ENCODE data around the gene DMAC2.

Gene DMAC2

DNA sequence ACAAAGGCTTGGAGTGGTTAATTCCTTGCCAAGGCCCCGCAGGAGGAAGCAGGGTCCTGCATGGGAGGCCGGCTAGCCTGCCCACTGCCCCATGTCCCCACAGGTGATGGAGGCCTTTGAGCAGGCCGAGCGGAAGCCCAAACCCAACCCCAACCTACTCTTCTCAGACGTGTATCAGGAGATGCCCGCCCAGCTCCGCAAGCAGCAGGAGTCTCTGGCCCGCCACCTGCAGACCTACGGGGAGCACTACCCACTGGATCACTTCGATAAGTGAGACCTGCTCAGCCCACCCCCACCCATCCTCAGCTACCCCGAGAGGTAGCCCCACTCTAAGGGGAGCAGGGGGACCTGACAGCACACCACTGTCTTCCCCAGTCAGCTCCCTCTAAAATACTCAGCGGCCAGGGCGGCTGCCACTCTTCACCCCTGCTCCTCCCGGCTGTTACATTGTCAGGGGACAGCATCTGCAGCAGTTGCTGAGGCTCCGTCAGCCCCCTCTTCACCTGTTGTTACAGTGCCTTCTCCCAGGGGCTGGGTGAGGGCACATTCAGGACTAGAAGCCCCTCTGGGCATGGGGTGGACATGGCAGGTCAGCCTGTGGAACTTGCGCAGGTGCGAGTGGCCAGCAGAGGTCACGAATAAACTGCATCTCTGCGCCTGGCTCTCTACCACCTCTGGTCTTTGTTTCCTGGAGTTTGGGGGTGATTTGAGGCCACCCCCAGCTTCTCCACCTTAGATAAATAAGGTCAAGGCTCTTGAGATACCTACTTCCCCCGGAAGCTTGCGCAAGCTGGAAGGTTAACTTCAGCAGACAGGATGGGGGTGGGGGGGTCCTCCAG, 15.2 kb downstream of the DMAC2 start:
- peak; percentile 44 for ATAC-seq (replicated peaks)
- Mint-ChIP-seq H3K4me1 (ENCODE audit: low read depth in 2 of 2) (peaks cover 17 to 37% of the 10 kb centered on the region in 2 donors), H3K36me3 (ENCODE audit: insufficient read depth) (peaks cover 44% of the 10 kb centered on the region), H3K9me3 (no peaks in the 10 kb centered on the region), H3K27me3 (no peaks in the 10 kb centered on the region), H3K27ac (peak overlapping the region in 1 of 2 donors; percentile 94), H3K4me3 (peak overlapping the region in 1 of 2 donors; percentile 79)
- DNase-seq = peak in 1 of 3 experiments; percentile 16

DNA sequence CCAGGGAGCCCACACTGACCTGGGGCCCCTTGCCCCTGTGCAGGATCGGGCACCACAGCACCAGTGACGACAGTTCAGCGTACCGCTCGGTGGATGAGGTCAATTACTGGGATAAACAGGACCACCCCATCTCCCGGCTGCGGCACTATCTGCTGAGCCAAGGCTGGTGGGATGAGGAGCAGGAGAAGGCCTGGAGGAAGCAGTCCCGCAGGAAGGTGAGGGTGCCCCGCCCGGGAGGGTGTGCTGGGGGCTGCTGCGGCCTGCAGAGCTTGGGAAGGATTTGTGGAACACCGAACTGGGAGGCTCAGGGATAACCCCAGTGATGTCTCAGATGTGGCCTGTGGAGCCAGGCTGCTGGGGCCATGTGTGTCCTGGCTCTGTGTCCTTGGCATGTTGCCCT, 16.8 kb downstream of the DMAC2 start:
- Mint-ChIP-seq H3K27ac (peak overlapping the region in 1 of 2 donors; percentile 55), H3K4me3 (no peak overlapping the region), H3K9me3 (no peaks in the 10 kb centered on the region), H3K4me1 (ENCODE audit: low read depth in 2 of 2) (peaks cover 9 to 30% of the 10 kb centered on the region in 2 donors), H3K36me3 (ENCODE audit: insufficient read depth) (peaks cover 59% of the 10 kb centered on the region), H3K27me3 (no peaks in the 10 kb centered on the region)
- DNase-seq = no peak
- ATAC-seq (replicated peaks) = no peak

DNA sequence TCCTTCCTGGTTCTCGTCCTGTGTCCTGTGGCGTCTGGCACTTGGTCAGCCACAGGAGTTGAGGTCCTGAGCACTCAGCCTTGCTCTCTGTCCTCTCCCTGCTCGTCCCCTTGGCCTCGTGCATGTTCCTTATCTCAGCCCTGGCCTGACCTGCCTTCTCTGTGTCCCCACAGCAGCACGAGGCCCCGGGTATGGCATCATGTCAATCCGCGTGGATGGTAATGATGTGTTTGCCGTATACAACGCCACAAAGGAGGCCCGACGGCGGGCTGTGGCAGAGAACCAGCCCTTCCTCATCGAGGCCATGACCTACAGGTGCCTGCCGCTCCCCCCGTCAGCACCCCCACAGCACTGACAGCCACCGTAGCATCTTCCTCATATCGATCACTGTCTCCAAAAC, 17.3 kb downstream of the DMAC2 start:
- peaks cover 5 to 27% of the 10 kb centered on the region in 2 donors for H3K4me1 Mint-ChIP-seq (ENCODE audit: low read depth in 2 of 2)
- no peak for DNase-seq
- peaks cover 57% of the 10 kb centered on the region for H3K36me3 Mint-ChIP-seq (ENCODE audit: insufficient read depth)

DNA sequence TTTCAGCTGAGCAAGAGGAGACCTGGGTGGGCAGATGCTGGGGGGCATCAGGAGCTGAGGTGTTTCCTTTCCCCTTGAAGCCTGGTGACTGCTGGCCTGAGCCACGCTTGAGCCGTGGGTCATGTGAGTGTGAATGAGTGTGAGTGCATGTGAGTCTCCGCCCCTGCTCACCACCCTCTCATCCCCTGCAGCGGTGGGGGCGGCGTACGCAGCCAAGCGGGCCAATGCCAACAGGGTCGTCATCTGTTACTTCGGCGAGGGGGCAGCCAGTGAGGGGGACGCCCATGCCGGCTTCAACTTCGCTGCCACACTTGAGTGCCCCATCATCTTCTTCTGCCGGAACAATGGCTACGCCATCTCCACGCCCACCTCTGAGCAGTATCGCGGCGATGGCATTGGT, 17.7 kb downstream of the DMAC2 start:
- ATAC-seq (replicated peaks) (no peak), DNase-seq (no peak)
- no peaks in the 10 kb centered on the region for H3K27me3 Mint-ChIP-seq
- H3K36me3 Mint-ChIP-seq (ENCODE audit: insufficient read depth) = peaks cover 57% of the 10 kb centered on the region
- H3K9me3 Mint-ChIP-seq = no peaks in the 10 kb centered on the region
- H3K27ac Mint-ChIP-seq = peak overlapping the region in 1 of 2 donors; percentile 55
- H3K4me1 Mint-ChIP-seq (ENCODE audit: low read depth in 2 of 2) = peaks cover 2 to 25% of the 10 kb centered on the region in 2 donors
- H3K4me3 Mint-ChIP-seq = no peak overlapping the region

More for the DNA sequence above, 17.3 kb downstream of the DMAC2 start:
- Mint-ChIP-seq H3K27me3 (no peaks in the 10 kb centered on the region), H3K4me3 (no peak overlapping the region), H3K9me3 (no peaks in the 10 kb centered on the region), H3K27ac (peak overlapping the region in 1 of 2 donors; percentile 55)
- no peak for ATAC-seq (replicated peaks)

DNA sequence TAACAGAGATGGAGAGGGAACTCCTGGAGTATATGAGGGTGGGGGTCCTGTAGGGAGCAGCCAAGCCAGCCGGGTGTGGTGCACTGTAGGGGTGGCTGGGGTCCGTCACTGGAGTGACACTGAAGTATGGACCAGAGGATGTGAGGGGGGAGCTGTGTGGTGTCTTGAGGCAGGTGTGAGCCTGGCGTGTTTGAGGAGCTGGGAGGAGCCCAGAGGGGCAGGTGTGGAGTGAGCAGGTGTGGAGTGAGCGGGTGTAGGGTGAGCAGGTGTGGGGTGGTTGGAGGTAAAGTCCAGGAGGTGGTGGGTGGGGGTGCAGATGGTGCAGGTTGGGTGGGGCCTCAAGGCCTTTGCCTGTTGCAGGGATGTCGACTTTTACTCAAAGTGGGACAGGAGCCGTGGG, 18.4 kb downstream of the DMAC2 start:
- no peaks in the 10 kb centered on the region for H3K9me3 Mint-ChIP-seq
- H3K4me1 Mint-ChIP-seq (ENCODE audit: low read depth in 2 of 2) = peaks cover 0 to 18% of the 10 kb centered on the region in 2 donors
- DNase-seq (no peak), ATAC-seq (replicated peaks) (no peak)
- H3K27me3 Mint-ChIP-seq = no peaks in the 10 kb centered on the region
- H3K27ac Mint-ChIP-seq = peak overlapping the region in 1 of 2 donors; percentile 85
- H3K4me3 Mint-ChIP-seq = peak overlapping the region in 1 of 2 donors; percentile 5
- H3K36me3 Mint-ChIP-seq (ENCODE audit: insufficient read depth) = peaks cover 53% of the 10 kb centered on the region

DNA sequence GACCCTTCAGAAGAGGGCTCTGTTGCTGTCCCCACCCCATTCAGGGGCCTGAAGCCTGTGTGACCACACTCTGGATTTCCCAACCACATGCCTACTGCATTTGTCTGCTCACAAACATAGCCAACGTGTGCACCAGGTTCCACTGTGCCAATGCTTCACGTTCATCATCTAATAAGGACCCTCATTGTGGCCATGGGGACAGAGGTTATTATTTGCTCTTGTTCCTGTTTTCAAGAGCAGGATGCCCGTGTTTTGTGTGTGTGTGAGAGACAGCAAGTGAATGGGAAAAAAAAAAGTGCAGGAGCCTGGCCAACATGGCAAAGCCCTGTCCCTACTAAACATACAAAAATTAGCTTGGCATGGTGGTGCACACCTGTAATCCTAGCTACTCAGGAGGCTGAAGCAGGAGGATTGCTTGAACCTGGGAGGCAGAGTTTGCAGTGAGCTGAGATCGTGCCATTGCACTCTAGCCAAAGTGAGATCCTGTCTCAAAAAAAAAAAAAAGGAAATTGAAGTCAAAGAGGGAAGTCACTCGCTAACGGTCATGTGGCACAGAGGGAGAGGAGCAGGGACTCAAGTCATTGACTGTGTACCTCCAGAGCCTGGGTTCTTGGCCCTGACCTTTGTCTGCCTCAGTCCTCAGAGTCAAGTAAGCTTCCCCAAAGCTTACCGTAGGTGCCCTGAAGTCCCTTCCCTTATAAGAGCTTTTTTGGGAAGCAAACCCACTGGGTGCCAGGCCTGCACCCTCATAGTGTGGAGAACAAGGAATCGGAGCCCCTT, 19.4 kb downstream of the DMAC2 start:
- ATAC-seq (replicated peaks) (no peak), DNase-seq (no peak)
- H3K27ac Mint-ChIP-seq = peak overlapping the region in 1 of 2 donors; percentile 85
- no peaks in the 10 kb centered on the region for H3K9me3 Mint-ChIP-seq
- H3K4me3 Mint-ChIP-seq = no peak overlapping the region
- peaks cover 0 to 11% of the 10 kb centered on the region in 2 donors for H3K4me1 Mint-ChIP-seq (ENCODE audit: low read depth in 2 of 2)
- H3K36me3 Mint-ChIP-seq (ENCODE audit: insufficient read depth) = peaks cover 54% of the 10 kb centered on the region
- H3K27me3 Mint-ChIP-seq = no peaks in the 10 kb centered on the region

DNA sequence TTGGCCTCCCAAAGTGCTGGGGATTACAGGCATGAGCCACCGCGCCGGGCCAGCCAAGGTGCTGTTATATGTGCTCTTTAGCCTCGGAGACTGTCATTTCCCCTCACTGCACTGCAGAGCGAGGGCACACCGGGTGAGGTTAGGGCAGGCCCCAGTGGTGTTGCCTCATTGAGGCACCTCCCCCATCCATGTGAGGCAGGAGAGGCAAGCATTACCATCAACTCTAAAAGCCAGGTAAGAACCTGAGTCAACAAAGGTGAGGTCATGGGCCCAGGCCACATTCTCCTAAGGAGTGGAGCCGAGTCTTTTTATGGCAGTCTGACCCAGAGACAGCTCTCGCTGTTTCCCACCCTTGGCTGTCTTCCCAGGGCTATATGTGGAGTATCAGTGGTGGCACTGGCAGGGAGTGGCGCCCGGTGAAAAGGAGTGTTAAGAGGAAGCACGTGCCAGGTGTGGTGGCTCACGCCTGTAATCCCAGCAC, 23.5 kb downstream of the DMAC2 start:
- ATAC-seq (replicated peaks) = no peak
- no peak overlapping the region for H3K4me3 Mint-ChIP-seq
- no peak for DNase-seq
- peaks cover 46% of the 10 kb centered on the region for H3K36me3 Mint-ChIP-seq (ENCODE audit: insufficient read depth)
- H3K27me3 Mint-ChIP-seq = no peaks in the 10 kb centered on the region
- peaks cover 4 to 8% of the 10 kb centered on the region in 2 donors for H3K4me1 Mint-ChIP-seq (ENCODE audit: low read depth in 2 of 2)
- peak overlapping the region; percentile 29 to 56 for H3K27ac Mint-ChIP-seq
- H3K9me3 Mint-ChIP-seq = no peaks in the 10 kb centered on the region

DNA sequence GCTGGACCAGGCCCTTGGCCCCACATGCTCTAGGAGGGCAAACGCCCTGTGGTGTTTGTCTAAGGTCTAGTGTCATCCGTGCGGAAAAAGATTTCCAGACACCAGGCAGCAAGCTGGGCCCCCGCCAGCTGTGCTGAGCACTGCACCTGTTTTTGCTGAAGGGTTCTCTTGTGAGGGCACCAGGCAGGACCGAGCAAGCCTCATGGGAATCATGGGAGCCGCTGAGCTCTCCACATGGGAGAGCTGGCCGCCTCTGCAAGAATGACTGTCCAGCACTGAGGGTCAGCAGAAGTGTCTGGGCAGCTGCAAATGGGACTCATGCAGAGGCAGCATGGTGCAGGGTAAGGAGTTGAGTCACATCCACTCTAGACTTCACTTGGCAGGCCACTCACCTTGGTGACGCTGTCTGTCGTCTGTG, 24.5 kb downstream of the DMAC2 start:
- H3K4me1 Mint-ChIP-seq (ENCODE audit: low read depth in 2 of 2) = peaks cover under 1 to 9% of the 10 kb centered on the region in 2 donors
- no peak overlapping the region for H3K4me3 Mint-ChIP-seq
- no peak overlapping the region for H3K27ac Mint-ChIP-seq
- H3K36me3 Mint-ChIP-seq (ENCODE audit: insufficient read depth) = peaks cover 50% of the 10 kb centered on the region
- ATAC-seq (replicated peaks) (no peak), DNase-seq (no peak)
- H3K9me3 Mint-ChIP-seq = no peaks in the 10 kb centered on the region
- H3K27me3 Mint-ChIP-seq = no peaks in the 10 kb centered on the region

DNA sequence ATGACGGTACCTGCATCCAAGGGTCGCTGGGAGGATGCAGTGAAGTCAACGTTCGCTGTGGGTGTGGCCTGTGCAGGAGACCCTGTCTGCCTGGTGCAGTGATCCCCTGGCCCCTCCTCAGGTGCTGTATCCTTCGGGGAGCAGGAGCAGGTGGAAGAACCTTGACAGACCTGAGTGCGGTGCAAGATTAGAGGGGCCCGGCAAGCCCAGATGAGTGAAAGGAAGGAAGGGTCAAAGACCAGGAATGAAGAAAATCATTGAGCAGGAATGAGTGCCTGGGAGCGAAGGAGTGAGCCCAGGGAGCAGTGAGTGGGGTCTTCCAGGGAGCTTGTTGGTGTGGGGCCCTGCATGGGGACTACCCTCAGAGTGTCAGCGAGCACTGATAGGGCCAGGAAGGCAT, 25.3 kb downstream of the DMAC2 start:
- Mint-ChIP-seq H3K4me3 (no peak overlapping the region), H3K36me3 (ENCODE audit: insufficient read depth) (peaks cover 43% of the 10 kb centered on the region), H3K9me3 (no peaks in the 10 kb centered on the region), H3K4me1 (ENCODE audit: low read depth in 2 of 2) (peaks cover 5 to 15% of the 10 kb centered on the region in 2 donors), H3K27ac (peak overlapping the region in 1 of 2 donors; percentile 37), H3K27me3 (no peaks in the 10 kb centered on the region)
- ATAC-seq (replicated peaks) (no peak), DNase-seq (no peak)

DNA sequence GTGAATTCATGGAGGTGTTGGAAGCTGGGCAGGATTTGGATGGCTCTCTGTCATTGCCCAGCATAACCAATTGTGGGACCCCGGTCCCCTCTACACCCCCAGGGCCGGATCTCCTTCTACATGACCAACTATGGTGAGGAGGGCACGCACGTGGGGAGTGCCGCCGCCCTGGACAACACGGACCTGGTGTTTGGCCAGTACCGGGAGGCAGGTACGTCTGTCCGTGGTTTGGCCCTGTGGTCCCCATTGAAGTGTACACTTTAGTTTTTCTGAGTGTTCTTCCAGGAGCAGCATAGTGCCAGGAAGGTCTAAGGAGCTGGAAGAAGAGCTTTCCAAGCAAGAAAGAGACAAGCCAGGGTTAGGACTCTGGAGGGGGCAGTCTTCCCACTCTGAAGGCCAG, 25.8 kb downstream of the DMAC2 start:
- peaks cover 38% of the 10 kb centered on the region for H3K36me3 Mint-ChIP-seq (ENCODE audit: insufficient read depth)
- H3K27me3 Mint-ChIP-seq = no peaks in the 10 kb centered on the region
- H3K4me1 Mint-ChIP-seq (ENCODE audit: low read depth in 2 of 2) = peaks cover 10 to 20% of the 10 kb centered on the region in 2 donors
- H3K4me3 Mint-ChIP-seq = no peak overlapping the region
- peak overlapping the region in 1 of 2 donors; percentile 37 for H3K27ac Mint-ChIP-seq
- no peak for DNase-seq
- no peaks in the 10 kb centered on the region for H3K9me3 Mint-ChIP-seq
- ATAC-seq (replicated peaks) = no peak

DNA sequence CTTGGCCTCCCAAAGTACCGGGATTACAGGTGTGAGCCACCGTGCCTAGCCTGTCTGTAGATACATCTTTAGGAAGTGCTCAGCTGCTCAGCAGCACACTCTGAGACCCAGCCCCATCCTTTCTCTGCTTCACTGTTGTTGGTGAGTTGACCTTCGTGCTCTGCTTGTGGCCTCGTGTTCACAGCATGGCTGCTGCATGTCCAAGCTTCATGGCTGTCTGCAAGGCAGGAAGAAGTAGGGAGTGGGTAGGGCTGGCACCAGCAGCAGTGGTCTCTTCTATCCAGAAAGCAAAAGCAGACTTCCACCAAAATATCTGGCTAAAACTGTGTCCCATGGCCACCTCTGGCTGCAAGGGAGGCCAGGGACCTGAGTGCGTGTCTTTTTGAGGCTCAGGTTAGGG, 26.8 kb downstream of the DMAC2 start:
- peaks cover 12 to 20% of the 10 kb centered on the region in 2 donors for H3K4me1 Mint-ChIP-seq (ENCODE audit: low read depth in 2 of 2)
- H3K27ac Mint-ChIP-seq = peak overlapping the region in 1 of 2 donors; percentile 55
- no peak for ATAC-seq (replicated peaks)
- no peak overlapping the region for H3K4me3 Mint-ChIP-seq
- H3K36me3 Mint-ChIP-seq (ENCODE audit: insufficient read depth) = peaks cover 28% of the 10 kb centered on the region
- H3K9me3 Mint-ChIP-seq = no peaks in the 10 kb centered on the region
- H3K27me3 Mint-ChIP-seq = no peaks in the 10 kb centered on the region
- DNase-seq = no peak

DNA sequence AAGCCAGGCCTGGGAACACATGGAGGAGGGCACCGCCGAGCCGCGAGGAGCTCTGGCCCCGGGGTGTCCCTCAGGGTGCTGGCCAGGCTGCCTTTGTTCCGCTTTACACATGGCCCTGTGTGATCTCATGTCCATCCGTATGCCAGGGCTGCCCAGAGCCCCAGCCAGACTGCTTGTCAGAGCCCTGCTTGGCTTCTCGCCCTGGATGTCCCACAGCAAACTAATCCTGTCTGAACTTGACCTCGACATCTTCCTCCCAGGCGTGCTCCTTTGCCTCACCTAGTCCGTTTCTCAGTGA, 27.8 kb downstream of the DMAC2 start:
- H3K4me1 Mint-ChIP-seq (ENCODE audit: low read depth in 2 of 2) = peaks cover 17 to 26% of the 10 kb centered on the region in 2 donors
- DNase-seq (no peak), ATAC-seq (replicated peaks) (no peak)
- H3K4me3 Mint-ChIP-seq = no peak overlapping the region
- no peak overlapping the region for H3K27ac Mint-ChIP-seq
- peaks cover 23% of the 10 kb centered on the region for H3K36me3 Mint-ChIP-seq (ENCODE audit: insufficient read depth)
- no peaks in the 10 kb centered on the region for H3K27me3 Mint-ChIP-seq
- no peaks in the 10 kb centered on the region for H3K9me3 Mint-ChIP-seq

DNA sequence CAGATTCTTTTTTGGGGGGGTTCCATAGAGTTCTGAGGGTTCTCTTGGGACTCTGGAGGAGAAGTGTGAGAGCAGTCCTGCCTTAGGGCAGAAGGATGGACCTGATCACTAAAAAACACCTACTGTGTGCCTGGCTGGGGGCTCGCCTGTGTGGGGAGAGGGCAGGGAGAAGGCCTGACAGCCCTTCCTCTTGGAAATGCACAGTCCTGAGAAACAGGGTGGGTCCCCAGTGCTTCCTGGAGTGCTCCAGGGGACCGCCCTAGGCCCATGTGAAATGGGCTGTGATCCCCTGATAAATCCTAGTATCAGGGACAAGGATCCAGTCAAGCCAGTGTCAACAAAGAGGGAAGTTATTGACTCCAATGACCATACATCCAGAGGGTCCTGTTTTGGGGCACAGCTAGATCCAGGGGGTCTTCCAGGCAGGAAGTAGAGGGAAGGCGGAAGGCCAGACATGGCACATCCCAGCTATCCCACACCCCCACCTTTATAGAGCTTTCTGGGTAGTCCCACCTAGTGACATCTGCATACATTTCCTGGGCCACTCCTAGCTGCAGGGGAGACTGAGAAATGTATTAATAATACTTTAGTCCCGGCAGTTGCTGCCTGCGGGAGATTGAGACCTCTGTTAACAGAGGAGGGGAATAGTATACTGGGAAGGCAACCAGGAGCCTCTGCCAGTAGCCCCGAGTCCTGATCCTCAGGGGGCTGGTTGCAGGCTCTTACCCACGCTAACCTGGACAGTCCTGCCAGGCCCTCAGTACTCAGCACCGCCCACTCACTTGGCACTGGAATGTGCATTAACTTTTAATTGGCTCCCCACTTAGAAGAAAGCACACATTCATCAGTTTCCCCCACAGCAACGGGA, 28.4 kb downstream of the DMAC2 start:
- Mint-ChIP-seq H3K4me3 (no peak overlapping the region), H3K4me1 (ENCODE audit: low read depth in 2 of 2) (peaks cover 17 to 29% of the 10 kb centered on the region in 2 donors), H3K36me3 (ENCODE audit: insufficient read depth) (peaks cover 22% of the 10 kb centered on the region), H3K27me3 (no peaks in the 10 kb centered on the region), H3K27ac (no peak overlapping the region), H3K9me3 (no peaks in the 10 kb centered on the region)
- DNase-seq = no peak
- ATAC-seq (replicated peaks) = no peak

Measured in effector memory CD8-positive, alpha-beta T cell (primary cell).